Activated naive CD4-positive, alpha-beta T cell treated with anti-CD3 and anti-CD28 coated beads, Interleukin-2, amount 50 U/mL, for 16 hours (primary cell): ENCODE results near the gene RANBP1.
A peak's percentile ranks its signal among the peaks of the same experiment; 100 is the strongest.
"Not testable (repeated sequence)": the region's sequence is repeated elsewhere in the genome, so short reads cannot be mapped to it uniquely, and the experiment has no call there.

Experiments
- DNase-seq: peaks from one replicate; pipeline ENCODE4 v3.0.0-alpha.2; 2020

Gene RANBP1

DNA sequence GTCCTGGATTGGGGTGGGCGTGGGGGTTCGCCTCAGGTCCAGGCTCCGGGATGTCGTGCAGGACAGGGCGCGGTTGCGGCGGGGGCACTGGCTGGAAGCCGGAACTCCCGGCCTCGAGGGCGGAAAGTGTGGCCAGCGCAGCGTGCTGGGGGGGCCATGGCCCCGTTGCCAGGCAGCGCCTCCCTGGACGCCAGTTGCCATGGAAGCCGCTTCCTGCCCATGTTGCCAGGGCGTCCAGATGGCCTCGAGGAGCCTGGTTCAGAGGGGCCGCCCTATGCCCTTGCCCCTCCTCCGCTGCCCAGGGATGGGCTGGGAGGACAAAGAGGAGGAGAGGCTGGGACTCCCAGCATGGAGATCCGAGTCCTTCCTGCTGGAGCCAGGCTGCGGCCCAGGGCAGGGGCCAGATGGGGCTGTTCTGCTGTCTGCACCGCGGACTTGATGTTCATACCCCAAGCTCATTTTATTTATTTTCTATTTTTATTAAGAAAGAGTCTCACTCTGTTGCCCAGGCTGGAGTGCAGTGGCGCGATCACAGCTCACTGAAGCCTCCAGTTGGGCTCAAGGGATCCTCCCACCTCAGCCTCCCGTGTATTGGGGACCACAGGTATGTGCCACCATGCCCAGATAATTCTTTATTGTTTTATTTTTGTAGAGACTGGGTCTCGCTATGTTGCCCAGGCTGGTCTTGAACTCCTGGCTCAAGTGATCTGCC lies 39.6 kb downstream of the RANBP1 start:
- DNase-seq = no peak

DNA sequence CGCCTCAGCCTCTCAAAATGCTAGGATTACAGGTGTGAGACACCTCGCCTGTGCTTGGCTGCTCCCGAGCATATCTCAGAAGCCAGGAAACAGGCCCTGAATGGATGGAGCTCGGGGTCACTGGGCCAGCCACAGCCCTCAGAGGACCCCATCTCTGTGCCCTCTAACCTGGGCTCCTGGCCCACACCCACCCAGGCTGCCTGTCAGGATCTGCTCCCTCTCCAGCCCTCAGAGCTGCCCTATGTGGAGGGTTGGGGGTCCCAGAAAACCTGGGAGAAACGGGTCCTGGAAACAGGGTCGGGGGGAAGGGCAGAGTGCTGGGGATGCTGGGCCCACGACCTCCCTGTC lies 40.1 kb downstream of the RANBP1 start:
- DNase-seq = no peak

DNA sequence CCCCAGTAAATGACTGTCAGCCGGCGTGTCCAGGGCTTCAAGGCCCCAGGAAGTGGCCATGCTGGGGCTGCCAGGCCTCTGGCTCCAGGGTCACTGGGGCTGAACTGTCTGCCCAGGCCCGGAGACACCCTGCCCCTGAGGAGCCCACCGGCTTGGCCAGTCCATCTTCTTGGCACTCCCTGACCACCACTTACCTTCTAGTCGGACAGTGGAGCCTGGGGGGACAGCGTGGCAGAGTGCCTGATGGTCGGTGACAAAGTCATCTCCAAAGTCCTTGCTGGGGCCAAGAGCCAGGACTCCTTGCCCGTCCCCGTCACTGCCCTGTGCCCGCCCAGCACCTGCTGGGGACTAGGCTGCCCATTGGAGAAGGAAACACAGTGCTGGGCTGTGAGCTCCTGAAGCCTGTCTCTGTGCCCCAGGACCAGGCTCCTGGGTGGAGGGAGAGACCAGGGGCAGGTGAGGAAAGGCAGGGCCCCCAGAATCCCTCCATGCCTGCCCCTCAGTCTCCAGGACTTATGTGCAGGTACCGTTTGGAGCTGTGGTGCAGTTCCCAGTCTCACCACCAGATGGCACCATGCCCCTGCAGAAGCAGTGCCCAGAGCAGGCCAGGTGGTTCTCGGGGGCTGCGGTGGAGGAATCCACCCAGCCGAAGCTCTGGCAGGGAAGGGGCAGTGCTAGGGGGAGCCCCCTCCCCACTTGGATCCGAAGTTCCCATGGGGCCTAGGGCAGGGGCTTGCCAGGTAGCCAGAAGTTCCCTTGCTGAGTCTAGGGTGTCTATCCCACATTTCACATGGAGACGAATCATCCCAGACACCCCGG lies 40.9 kb downstream of the RANBP1 start:
- peak; percentile 85 for DNase-seq

DNA sequence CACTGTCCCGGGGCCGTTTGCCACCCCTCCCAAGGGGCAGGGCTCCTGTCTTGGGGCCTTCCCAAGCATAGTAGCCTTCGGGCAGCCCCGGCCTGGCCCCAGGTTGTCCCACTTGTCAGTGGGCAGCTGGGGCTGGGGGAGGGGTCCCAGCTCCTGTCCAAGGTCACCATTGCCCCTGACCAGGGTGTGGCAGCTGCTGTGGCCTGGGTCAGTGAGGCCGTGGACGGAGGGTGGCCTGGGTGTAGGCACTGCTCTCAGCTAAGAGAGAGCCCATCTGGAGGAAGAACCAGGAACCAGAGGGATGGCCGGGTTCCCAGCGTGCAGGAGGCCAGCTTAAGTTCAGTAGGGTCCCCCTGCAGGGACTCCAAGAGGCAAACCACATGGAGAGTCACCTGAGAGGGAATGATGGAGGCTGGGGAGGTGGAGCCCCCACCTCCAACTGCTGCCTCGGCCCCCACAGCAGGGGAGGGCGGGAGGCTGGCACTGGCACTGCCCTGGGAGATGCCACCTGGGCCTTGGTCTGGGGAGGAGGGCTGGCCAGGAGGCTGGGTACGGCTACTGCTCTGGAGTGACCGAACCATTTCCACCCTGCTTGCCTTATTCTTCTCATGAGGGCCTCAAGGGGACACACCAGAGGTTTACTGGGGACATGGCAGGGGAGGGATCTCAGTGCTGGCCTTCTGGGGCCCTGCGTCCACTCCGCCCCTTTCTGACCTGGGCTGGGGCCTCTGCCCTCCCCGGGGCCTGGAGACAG lies 41.7 kb downstream of the RANBP1 start:
- no peak for DNase-seq

DNA sequence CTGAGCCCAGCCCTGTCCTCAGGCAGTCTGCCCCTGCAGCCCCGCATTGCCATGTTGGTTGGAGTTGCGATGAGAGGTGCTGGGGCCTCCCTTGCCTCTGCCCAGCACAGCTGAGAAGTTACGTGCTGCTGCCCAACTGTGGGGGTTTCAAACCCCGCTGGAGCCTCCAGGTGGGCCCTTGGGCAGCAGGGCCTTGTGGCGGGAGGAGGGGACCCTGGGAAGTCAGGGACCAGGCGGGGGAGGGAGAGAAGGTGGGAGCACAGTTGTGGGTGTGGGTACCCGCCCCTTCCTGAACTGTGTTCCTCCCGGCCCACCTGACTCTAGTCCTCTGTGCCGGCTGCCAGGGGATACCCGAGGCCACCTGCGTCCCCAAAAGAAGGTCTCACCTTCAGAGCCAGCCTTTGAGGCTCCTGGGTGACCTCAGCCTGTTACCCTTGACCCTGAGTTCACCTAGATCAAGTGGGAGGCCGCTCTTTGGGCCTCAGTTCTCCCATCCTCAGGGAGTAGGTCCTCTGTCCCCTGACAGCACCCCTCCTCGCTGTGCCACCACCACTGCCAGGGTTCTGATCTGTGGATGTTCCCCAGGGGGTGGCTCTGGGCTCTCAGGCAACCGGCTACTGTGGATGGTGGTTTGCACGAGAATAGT lies 42.6 kb downstream of the RANBP1 start:
- no peak for DNase-seq

DNA sequence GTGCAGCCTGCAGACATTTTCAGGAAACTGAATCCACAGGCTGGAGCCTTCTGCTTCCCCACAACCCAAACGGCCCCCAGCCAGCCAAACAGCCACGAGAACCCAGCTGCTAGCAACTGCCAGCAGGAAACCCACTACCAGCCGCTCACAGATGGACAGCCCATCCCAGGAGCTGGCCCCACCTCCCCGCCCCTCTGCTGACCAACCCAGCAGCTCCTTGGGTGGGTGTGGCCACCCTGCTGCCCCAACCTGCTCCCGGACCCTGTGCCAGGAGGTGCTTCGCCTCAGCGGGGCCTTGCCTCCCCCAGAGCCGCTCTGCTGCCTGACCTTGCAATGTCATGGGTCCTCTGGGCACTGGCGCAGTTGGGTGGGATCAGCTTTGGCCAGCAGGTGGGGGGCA lies 43.2 kb downstream of the RANBP1 start:
- DNase-seq = no peak

DNA sequence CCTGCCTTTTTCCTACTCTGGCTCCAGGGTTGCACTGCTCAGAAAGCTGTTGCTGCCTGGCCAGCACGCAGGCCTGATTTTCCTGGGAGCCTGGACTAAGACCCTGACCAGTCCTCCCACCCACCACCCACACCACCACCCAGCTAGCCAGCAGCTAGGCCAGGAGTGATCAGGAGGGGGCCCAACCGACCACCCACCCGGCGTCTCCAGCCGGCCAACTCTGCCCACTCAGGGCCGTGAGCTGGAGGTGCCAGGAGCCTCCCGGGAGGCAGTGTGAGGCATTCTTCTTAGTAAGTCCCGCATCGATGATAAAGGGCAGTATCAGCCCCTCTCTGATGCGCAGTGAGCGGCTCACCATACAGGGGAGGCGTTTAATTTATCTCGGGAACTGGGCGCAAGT lies 43.6 kb downstream of the RANBP1 start:
- DNase-seq = not testable (repeated sequence)

DNA sequence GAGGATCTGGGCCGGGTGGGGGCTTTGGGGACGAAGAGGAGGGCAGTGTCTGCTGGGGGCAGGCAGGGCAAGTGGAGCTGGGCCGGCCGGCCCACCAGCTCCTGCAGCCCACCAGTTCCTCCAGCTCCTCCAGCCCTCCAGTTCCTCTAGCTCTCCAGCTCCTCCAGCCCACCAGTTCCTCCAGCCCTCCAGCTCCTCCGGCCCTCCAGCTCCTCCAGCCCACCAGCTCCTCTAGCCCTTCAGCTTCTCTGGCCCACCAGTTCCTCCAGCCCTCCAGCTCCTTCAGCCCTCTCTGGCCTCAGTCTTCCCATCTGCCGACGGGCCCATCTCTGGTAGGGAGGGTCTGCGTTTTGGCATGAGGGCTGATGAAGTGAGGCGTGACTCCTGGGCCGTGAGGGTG lies 44.1 kb downstream of the RANBP1 start:
- DNase-seq = no peak

DNA sequence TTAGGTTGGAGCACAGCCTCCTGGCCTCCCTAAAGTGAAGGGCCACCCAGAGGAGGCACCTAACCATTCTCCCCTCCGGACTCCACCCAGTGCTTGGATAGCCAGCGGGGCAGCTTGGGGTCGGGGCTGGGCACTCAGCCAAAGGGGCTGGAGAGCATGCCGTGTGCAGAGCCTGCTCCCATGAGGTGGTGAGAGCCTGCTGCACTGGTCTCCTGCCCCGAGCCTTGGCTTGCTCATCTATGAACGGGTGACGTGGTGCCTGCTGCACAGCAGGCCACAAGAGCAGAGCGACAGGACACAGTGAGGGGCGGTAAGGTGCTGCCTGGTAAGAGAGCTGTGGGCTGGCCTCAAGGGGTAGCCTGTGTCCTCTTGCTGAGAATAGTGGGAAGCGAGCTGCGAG lies 49.0 kb downstream of the RANBP1 start:
- DNase-seq = no peak

DNA sequence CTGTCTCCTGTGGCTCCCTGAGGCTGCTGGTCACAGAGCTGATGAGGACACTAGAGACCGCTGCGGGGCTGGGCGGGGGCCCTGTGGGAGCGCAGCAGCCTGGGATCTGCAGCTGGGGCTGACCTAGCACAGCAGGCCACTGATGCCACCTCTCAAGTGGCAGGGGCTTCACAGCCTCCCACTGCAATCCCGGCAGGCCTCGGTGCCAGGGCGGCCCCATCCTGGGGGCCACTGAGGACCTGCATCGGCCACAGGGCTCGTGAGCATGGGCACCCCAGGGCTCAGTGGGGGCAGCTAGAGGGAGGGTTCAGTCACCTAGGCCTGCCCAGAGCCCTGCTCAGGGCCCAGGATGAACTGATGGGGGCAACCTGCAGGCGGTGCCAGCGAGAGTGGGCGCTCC lies 49.5 kb downstream of the RANBP1 start:
- DNase-seq = no peak

DNA sequence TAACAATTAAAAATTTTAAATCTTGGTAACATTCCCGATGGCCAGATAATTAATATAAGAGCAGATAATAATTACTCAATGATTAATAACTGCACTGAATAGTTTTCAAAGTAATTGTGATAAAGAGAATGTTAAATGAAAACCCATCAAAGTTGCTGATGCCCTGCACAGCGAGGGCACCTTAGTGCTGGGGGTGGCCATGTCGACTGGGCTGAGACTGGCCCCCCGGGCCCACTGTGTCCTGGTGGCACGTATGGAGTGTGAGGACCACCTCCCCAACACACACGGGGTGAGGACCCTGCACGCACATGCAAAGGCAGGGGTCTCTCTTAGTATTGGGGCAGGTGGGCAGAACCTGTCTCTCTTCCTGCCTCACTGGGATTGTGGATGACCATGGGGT lies 50.0 kb downstream of the RANBP1 start:
- no peak for DNase-seq

DNA sequence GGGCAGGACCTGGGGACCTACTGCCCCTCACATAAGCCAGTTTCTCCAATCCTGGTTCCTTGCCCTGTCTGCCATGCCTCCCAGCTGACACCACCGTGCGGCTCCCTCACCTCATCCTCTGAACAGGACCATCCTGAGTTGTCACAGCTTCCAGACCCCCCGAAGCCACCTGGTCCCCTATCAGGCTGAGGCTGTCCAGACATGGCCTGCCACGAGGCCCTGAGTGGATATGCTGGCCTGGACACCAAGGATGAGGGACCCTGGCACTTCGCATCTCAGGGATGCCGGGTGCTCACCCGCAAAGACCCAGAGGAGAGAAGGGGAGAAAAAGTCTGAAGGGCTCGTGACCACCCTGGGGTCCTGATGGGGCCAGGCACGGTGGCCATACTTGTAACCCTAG lies 50.8 kb downstream of the RANBP1 start:
- no peak for DNase-seq

DNA sequence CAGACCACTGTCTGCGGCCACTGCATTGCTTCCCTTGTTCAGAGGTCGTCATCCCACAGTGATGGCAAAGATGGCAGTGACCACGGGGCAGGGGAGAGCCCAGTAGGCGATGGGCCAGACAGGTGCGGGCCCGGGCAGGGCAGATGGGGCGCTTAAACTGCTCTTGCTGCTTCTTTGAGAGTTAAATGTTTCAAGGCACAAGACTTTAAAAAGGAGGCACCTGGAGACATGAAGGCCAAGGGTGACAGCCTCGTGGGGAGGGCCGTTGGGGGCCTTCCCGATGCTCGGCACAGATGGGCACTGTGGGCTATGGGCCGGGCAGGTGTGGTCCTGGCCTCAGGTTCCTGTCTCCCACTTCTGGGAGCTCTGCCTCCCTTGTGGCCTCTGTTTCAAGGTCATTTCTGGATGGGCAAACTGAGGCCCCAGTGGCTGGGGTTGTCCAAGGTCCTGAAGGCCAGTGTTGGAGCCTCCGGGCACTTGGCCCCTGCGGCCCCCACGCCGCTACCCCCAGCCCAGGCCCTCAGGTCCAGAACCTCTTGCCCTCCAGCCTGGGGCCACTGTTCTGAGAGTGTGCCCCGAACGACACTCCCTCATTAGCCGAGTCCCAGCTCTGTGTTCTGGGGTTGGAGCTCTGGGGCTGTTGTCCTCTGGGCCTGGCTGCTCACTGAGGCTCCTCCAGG lies 51.9 kb downstream of the RANBP1 start:
- DNase-seq = no peak

DNA sequence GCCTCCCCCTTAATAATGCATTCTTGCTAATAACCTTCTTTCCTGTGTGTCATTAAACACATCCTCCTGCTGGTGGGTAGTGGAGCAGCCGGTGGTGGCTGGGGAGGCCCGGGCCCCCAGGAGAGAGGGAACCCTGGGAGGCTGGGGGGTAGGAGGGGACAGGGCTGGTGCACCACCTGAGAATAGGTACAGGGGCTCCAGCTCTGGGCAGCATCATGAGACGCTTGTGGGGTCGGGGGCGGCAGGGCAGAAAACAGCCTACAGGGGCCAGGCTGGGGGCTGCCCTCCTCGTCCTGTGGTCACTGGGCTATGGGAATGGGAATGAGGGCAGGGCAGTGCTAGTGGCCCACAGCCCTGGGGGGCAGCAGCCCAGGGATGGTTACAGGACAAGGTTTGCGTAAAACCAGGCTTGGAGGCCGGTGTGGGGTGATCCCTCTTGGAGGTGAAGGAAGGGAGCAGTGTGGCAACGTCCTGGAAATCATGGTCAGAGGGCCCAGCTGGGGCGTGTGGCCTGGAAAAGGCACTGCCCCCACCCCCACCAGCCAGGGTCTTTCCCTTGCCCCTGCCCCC lies 53.4 kb downstream of the RANBP1 start:
- no peak for DNase-seq

DNA sequence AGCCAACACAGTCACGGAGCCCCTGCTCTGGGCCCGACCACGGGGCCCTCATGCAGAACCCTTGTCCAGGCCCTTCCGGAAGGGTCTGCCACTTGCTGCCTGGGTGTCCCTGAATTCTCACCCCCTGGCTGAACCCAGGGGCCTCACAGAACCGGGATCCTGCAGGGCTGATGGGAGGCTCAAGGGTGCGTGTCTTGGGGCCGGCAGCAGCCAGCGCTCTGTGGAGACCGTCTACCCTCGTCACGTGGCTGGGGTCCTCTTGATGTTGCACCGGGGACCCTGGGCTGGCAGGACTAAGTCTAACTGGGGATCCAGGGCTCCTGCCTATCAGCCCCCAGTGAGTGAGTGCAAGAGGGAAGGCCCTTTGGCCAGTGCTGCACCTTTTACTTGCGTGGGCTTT lies 54.3 kb downstream of the RANBP1 start:
- no peak for DNase-seq

DNA sequence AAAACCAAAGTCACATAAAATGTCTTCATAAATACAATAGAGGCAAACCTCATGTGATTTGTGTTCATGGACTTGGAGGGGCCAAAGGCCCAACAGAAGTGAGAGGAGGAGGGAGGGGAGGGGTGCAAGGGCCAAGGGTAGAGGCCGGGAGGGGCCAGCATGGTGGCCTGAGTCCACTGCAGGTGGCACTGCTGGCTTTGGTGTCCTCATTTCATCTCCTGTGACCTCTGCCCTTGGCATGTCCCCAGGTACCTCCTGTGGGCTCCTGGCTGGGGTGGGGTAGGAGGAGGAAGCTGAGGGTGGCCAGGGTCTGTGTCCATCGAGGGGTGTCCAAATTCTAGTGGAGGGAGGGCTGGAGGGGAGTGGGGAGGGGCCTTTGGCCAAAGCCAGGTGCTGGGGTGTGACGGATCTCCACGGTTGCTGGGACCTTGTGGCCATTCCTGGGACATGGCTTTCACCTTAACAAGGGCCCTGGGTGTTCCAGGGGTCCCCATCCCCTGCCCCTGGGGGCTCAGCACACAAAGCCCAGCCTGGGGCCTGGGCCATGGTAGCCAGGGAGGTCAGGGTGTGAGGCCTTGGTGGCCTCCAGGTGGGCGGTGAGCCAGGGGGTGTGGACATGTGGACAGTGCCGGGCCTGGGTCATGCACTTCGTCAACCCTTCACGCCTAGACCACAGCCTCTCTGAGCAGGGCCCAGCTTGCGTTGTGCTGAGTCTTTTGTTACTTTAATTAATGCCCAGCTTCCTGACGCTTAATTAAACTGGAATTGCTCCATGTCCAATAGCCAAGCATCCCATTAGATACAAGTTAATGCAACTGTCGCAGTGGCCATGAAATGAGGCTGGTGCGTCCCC lies 55.6 kb downstream of the RANBP1 start:
- no peak for DNase-seq

DNA sequence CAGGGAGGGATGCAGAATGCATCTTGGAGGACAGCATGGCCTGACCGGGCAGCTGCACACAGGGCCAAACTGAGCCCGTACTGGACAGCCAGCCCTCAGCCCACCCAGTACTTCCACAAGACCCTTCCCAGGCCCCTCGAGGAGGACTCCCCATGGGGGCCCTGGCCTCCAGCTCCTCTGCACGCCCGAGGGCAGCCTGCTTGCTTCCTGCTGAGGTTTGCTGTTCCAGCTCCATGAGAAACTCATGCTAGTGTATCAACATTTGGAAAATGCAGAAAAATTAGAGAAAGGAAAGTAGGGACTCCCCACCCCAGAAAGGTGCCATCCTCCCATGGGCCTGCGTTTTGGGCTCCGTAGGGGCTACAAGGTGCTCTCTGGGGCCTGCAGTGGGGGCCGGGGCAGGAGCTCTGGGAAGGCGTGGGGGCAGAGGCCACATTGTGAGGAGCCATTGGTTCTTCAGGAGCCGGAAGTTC lies 56.3 kb downstream of the RANBP1 start:
- DNase-seq = no peak

DNA sequence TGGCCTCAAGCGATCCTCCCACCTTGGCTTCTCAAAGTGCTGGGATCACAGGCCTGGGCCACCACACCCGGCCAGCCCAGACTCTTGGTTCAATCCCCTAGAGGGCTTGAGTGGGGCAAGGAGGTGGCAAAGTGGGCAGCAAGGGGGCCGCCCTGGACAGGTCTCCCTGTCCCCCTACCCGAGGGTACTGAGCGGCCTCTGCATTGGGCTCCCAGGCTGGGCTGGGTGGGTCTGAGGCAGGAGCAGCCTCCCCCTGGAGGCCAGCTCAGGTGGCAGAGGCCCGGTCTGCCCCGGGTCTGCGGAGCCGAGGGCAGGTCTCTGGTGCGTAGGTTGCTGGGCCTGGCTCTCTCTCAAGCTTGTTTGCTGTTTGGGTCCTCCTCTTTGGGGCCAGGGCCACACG lies 57.3 kb downstream of the RANBP1 start:
- DNase-seq = no peak

DNA sequence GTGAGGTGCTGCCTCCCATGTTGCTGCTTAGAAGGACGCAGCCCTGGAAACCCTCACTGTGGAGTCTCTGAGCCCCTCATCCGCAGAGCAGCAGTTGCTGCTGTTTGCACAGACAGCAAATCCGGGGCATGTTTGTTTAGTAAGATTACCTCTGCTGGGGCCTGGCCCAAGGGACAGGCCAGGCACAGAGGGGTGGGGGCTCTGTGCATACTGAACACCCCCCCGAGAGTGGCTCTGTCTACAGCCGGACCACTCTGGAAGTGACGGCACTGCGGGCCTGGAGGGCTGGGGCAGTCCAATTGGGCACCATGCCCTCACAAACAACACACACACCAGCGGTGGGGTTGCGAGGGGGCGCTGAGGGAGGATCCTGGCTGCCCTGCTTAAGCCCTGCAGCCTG lies 57.9 kb downstream of the RANBP1 start:
- DNase-seq = no peak

DNA sequence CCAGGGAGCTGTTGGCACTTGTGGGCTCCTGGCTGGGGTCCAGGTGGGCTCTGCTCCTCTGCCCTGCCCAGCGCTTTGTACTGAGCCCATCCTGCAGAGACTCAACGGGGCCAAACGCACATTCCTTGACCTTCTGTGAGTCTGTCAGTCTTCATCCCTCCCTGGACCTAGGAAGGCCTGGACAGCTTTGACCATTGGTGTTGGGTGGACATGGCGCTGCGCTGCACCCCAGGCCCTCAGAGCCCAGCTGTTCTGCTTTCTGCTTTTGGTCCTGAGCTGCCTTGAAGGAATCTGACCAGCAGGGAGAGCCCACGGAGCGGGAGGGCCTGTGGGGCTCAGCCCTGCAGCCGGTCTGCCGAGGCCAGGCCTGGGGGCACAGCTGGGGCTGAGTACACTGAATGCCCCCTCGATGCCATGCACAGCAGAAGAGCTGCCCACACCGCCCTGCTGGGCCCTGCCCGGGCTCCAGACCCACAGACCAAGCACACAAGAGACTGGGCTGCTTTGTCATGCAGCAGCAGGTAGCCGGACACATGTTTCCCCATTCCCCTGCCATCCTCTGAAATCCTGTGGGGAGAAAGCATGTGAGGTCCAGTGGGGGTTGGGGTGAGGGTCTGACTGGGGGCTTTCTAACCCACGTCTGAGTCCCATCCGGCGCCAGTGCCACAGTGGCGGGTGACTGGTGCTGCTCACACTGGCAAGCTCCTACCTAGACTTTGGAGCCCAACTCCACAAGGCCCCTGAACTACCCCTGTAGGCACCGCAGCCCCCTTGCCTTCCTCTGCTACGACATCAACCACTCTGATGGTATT lies 59.1 kb downstream of the RANBP1 start:
- DNase-seq = no peak

DNA sequence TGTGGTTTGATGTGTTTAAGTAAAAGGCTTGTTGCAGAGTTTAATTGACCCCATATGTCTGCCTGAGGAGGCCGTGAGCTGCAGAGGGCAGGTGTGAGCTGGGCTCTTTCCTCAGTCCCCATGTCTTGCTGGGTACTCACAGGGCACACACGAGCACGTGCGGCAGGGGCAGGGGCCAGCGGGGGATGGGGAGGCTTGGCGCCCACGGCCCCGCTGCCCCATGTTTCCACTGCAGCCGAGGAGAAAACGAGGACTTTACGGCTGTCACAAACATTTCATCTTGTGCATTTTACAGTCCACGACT lies 59.6 kb downstream of the RANBP1 start:
- no peak for DNase-seq
